Measurements from ENCODE around the gene ADAMTS15.

- TF ChIP-seq POLR2A (IDR thresholded peaks at IDR 0.05; ENCODE audit: low read length), result no peak
- TF ChIP-seq GATA1 (IDR thresholded peaks at IDR 0.05; ENCODE audit: low read depth, low read length), result no peak
Observed at GRCh38 chr11:130455483-130456127, 7.2 kb downstream of the ADAMTS15 start.
